Hematopoietic multipotent progenitor cell (in vitro differentiated cells): ENCODE data around the gene PON2. TPM values are rescaled to one million over a fixed set of nuclear protein-coding genes. Genes with fewer than 3 reads are reported as not detected.

ENCODE experiments used
- DNase-seq, 3 donors: peaks; one replicate each; pipeline ENCODE4 v3.0.0-alpha.2; 2011 to 2015; ENCODE audit warnings: low read depth in 2 of 3, low spot score in 2 of 3
- total RNA-seq: library from RNA; depleted of rRNA; stranded (reverse); fragments of >200 nt; gene quantifications from one replicate; pipeline ENCODE4 v1.2.3, GENCODE V29; 2012

Gene PON2
- total RNA-seq, 1 donor: 17.8 TPM

- DNase-seq: no peak
Measured at GRCh38 chr7:95446618-95447017, 11.8 kb upstream of the PON2 start.

GRCh38 chr7:95444796-95445195 is 10.0 kb upstream of the PON2 start:
- DNase-seq: no peak

GRCh38 chr7:95441042-95441823 is 6.4 kb upstream of the PON2 start:
- no peak for DNase-seq

GRCh38 chr7:95440394-95441038 is 5.7 kb upstream of the PON2 start:
- DNase-seq: no peak

GRCh38 chr7:95436407-95436806 is 1.6 kb upstream of the PON2 start:
- DNase-seq: no peak

GRCh38 chr7:95435422-95435780 is 573 bp upstream of the PON2 start:
- DNase-seq: no peak

- DNase-seq: no peak
Measured at GRCh38 chr7:95433952-95434556, 774 bp downstream of the PON2 start.

- no peak for DNase-seq
Measured at GRCh38 chr7:95433129-95433528, 1.7 kb downstream of the PON2 start.

- DNase-seq: no peak
Measured at GRCh38 chr7:95432606-95433005, 2.2 kb downstream of the PON2 start.

GRCh38 chr7:95430864-95431263 is 4.0 kb downstream of the PON2 start:
- no peak for DNase-seq

- DNase-seq: no peak
Measured at GRCh38 chr7:95429241-95429990, 5.4 kb downstream of the PON2 start.

- DNase-seq: no peak
Measured at GRCh38 chr7:95427914-95428516, 6.8 kb downstream of the PON2 start.

- no peak for DNase-seq
Measured at GRCh38 chr7:95427166-95427565, 7.7 kb downstream of the PON2 start.

- DNase-seq: no peak
Measured at GRCh38 chr7:95425694-95426093, 9.1 kb downstream of the PON2 start.

GRCh38 chr7:95424716-95425115 is 10.1 kb downstream of the PON2 start:
- no peak for DNase-seq

- no peak for DNase-seq
Measured at GRCh38 chr7:95421847-95422444, 12.9 kb downstream of the PON2 start.

- DNase-seq: no peak
Measured at GRCh38 chr7:95421000-95421846, 13.6 kb downstream of the PON2 start.

- no peak for DNase-seq
Measured at GRCh38 chr7:95412075-95412474, 22.8 kb downstream of the PON2 start.

- DNase-seq: no peak
Measured at GRCh38 chr7:95411666-95412065, 23.2 kb downstream of the PON2 start.

- DNase-seq: no peak
Measured at GRCh38 chr7:95411036-95411435, 23.8 kb downstream of the PON2 start.
